Muscle layer of colon (tissue), 2 donors: ENCODE measurements around the gene KIAA1755.
"Not testable (repeated sequence)": the region's sequence is repeated elsewhere in the genome, so short reads cannot be mapped to it uniquely, and the experiment has no call there.

Experiments
- H3K27ac ChIP-seq: one replicate; pipeline ENCODE4 v1.7.0; 2013; ENCODE audit warnings: low read depth, mild to moderate bottlenecking, low read length, moderate library complexity
- H3K27me3 ChIP-seq, 2 donors: one replicate each; pipeline ENCODE4 v1.7.0; 2013; ENCODE audit warnings: low read length in 2 of 2, mild to moderate bottlenecking in 2 of 2; ENCODE audit not compliant: insufficient read depth in 2 of 2, control insufficient read depth in 1 of 2
- H3K36me3 ChIP-seq: one replicate; pipeline ENCODE4 v1.7.0; 2013; ENCODE audit warnings: mild to moderate bottlenecking, low read length; ENCODE audit not compliant: insufficient read depth
- H3K4me1 ChIP-seq: one replicate; pipeline ENCODE4 v1.7.0; 2013; ENCODE audit warnings: mild to moderate bottlenecking, low read length; ENCODE audit not compliant: insufficient read depth
- H3K4me3 ChIP-seq, 2 donors: one replicate each; pipeline ENCODE4 v1.7.0; 2013; ENCODE audit warnings: low read length in 2 of 2, low read depth in 1 of 2, mild to moderate bottlenecking in 1 of 2, moderate library complexity in 1 of 2
- H3K9ac ChIP-seq: one replicate; pipeline ENCODE4 v1.7.0; 2013; ENCODE audit warnings: low read length
- H3K9me3 ChIP-seq: one replicate; pipeline ENCODE4 v1.7.0; 2013; ENCODE audit warnings: mild to moderate bottlenecking, low read length
- donor health status: abdominal sarcoma.
- donor health status: Adenocarcinoma of cecum.

Gene KIAA1755

GRCh38 chr20:38256966-38257365 lies 3.6 kb downstream of the KIAA1755 start:
- H3K27me3 ChIP-seq, result peaks cover 4 to 7% of the 10 kb centered on the region in 2 donors
- peaks cover 11% of the 10 kb centered on the region for H3K4me1 ChIP-seq
- H3K27ac ChIP-seq, result no peak overlapping the region
- no peak overlapping the region for H3K4me3 ChIP-seq
- H3K9ac ChIP-seq, result no peak overlapping the region
- no peaks in the 10 kb centered on the region for H3K36me3 ChIP-seq
- H3K9me3 ChIP-seq, result no peaks in the 10 kb centered on the region

GRCh38 chr20:38256021-38256420 lies 4.5 kb downstream of the KIAA1755 start:
- no peak overlapping the region for H3K27ac ChIP-seq
- H3K4me1 ChIP-seq, result peaks cover 13% of the 10 kb centered on the region
- H3K36me3 ChIP-seq, result no peaks in the 10 kb centered on the region
- no peaks in the 10 kb centered on the region for H3K9me3 ChIP-seq
- peaks cover 4 to 7% of the 10 kb centered on the region in 2 donors for H3K27me3 ChIP-seq
- H3K9ac ChIP-seq, result no peak overlapping the region
- no peak overlapping the region for H3K4me3 ChIP-seq

- Histone ChIP-seq H3K4me1 (peaks cover 13% of the 10 kb centered on the region), H3K9ac (no peak overlapping the region)
Measured at GRCh38 chr20:38255393-38255792, 5.1 kb downstream of the KIAA1755 start.

GRCh38 chr20:38254621-38255020 lies 5.9 kb downstream of the KIAA1755 start:
- H3K27me3 ChIP-seq, H3K36me3 ChIP-seq, H3K4me3 ChIP-seq, H3K9me3 ChIP-seq, H3K9ac ChIP-seq: not testable (repeated sequence)
- H3K27ac ChIP-seq, result peak overlapping the region; percentile 23
- H3K4me1 ChIP-seq, result peaks cover 13% of the 10 kb centered on the region

More at GRCh38 chr20:38255393-38255792, 5.1 kb downstream of the KIAA1755 start:
- Histone ChIP-seq H3K27ac (no peak overlapping the region), H3K9me3 (no peaks in the 10 kb centered on the region), H3K4me3 (no peak overlapping the region), H3K27me3 (peaks cover 4 to 5% of the 10 kb centered on the region in 2 donors), H3K36me3 (no peaks in the 10 kb centered on the region)

- no peaks in the 10 kb centered on the region for H3K36me3 ChIP-seq
- H3K9me3 ChIP-seq, result no peaks in the 10 kb centered on the region
- no peak overlapping the region for H3K4me3 ChIP-seq
- H3K9ac ChIP-seq, result no peak overlapping the region
- peaks cover 13% of the 10 kb centered on the region for H3K4me1 ChIP-seq
- no peak overlapping the region for H3K27ac ChIP-seq
- H3K27me3 ChIP-seq, result no peaks in the 10 kb centered on the region
Measured at GRCh38 chr20:38253571-38253970, 7.0 kb downstream of the KIAA1755 start.

GRCh38 chr20:38252292-38253288 lies 7.9 kb downstream of the KIAA1755 start:
- peaks cover 13% of the 10 kb centered on the region for H3K4me1 ChIP-seq
- H3K4me3 ChIP-seq, result no peak overlapping the region

GRCh38 chr20:38251441-38251840 lies 9.1 kb downstream of the KIAA1755 start:
- not testable (repeated sequence) for H3K36me3 ChIP-seq, H3K27me3 ChIP-seq, H3K27ac ChIP-seq, H3K9me3 ChIP-seq, H3K9ac ChIP-seq, H3K4me3 ChIP-seq
- peaks cover 13% of the 10 kb centered on the region for H3K4me1 ChIP-seq

More at GRCh38 chr20:38252292-38253288, 7.9 kb downstream of the KIAA1755 start:
- peak overlapping the region; percentile 3 for H3K27ac ChIP-seq
- H3K27me3 ChIP-seq, result no peaks in the 10 kb centered on the region
- no peaks in the 10 kb centered on the region for H3K9me3 ChIP-seq
- H3K36me3 ChIP-seq, result no peaks in the 10 kb centered on the region
- no peak overlapping the region for H3K9ac ChIP-seq

GRCh38 chr20:38250609-38251008 lies 9.9 kb downstream of the KIAA1755 start:
- Histone ChIP-seq H3K9me3 (no peaks in the 10 kb centered on the region), H3K36me3 (no peaks in the 10 kb centered on the region), H3K4me1 (peaks cover 19% of the 10 kb centered on the region)

GRCh38 chr20:38249536-38250310 lies 10.8 kb downstream of the KIAA1755 start:
- Histone ChIP-seq H3K27ac (peak overlapping the region; percentile 30), H3K36me3 (no peaks in the 10 kb centered on the region), H3K9me3 (no peaks in the 10 kb centered on the region), H3K4me1 (peaks cover 15% of the 10 kb centered on the region), H3K27me3 (no peaks in the 10 kb centered on the region), H3K9ac (no peak overlapping the region), H3K4me3 (no peak overlapping the region)

More at GRCh38 chr20:38250609-38251008, 9.9 kb downstream of the KIAA1755 start:
- no peak overlapping the region for H3K9ac ChIP-seq
- H3K27ac ChIP-seq, result no peak overlapping the region
- no peaks in the 10 kb centered on the region for H3K27me3 ChIP-seq
- no peak overlapping the region for H3K4me3 ChIP-seq

GRCh38 chr20:38248133-38248532 lies 12.4 kb downstream of the KIAA1755 start:
- no peak overlapping the region for H3K4me3 ChIP-seq

GRCh38 chr20:38247725-38248124 lies 12.8 kb downstream of the KIAA1755 start:
- peak overlapping the region; percentile 56 for H3K27ac ChIP-seq
- not testable (repeated sequence) for H3K4me1 ChIP-seq, H3K4me3 ChIP-seq, H3K27me3 ChIP-seq, H3K36me3 ChIP-seq, H3K9ac ChIP-seq, H3K9me3 ChIP-seq

More at GRCh38 chr20:38248133-38248532, 12.4 kb downstream of the KIAA1755 start:
- H3K9ac ChIP-seq, result no peak overlapping the region
- H3K4me1 ChIP-seq, result peaks cover 10% of the 10 kb centered on the region
- no peak overlapping the region for H3K27ac ChIP-seq
- no peaks in the 10 kb centered on the region for H3K9me3 ChIP-seq
- no peaks in the 10 kb centered on the region for H3K36me3 ChIP-seq
- H3K27me3 ChIP-seq, result no peaks in the 10 kb centered on the region
